Measurements from ENCODE around the gene ETS1. TPM values are rescaled to one million over a fixed set of nuclear protein-coding genes. Genes with fewer than 3 reads are reported as not detected.

ETS1 gene
- 1,033 TPM for total RNA-seq
- 100 to 1,000 TPM; 489 to 636 (median 541) TPM for polyA plus RNA-seq

GRCh38 chr11:128587415-128587814 lies at the start of gene ETS1:
TSS of gene ETS1 (minus strand) at chr11:128587558. CDS start at chr11:128573130, 14,428 bp downstream.
- peaks cover 0 to 3% (median 0%) of the 10 kb centered on the region in 7 donors for H3K9me3 Mint-ChIP-seq
- ATAC-seq (ENCODE audit: low read depth in 2 of 2) (no peak), DNase-seq (no peak)
- Histone ChIP-seq H3K36me3 (ENCODE audit: control insufficient read depth, insufficient read depth, low read length) (no peaks in the 10 kb centered on the region), H3K4me3 (ENCODE audit: low read depth, low read length) (no peak within 1 kb of the TSS), H3K4me1 (ENCODE audit: control insufficient read depth, insufficient read depth, low read length, poor library complexity, severe bottlenecking) (peaks cover 3% of the 10 kb centered on the region), H3K9me3 (ENCODE audit: control insufficient read depth in 2 of 2, low read length in 2 of 2) (no peaks in the 10 kb centered on the region), H3K27ac (ENCODE audit: insufficient read depth, low read length, poor library complexity, severe bottlenecking) (no peak within 1 kb of the TSS), H3K27me3 (ENCODE audit: control insufficient read depth, insufficient read depth, low read length) (no peaks in the 10 kb centered on the region)
- peaks cover 10% of the 10 kb centered on the region for H3K27me3 Mint-ChIP-seq
- H3K4me3 Mint-ChIP-seq = no peak within 1 kb of the TSS
- H3K4me1 Mint-ChIP-seq = peaks cover under 1 to 30% (median 26%) of the 10 kb centered on the region in 4 donors
- no peaks in the 10 kb centered on the region for H3K36me3 Mint-ChIP-seq
- peak within 1 kb of the TSS in 1 of 3 donors; percentile 97 for H3K27ac Mint-ChIP-seq

GRCh38 chr11:128634395-128634794 lies 47.0 kb upstream of the ETS1 start:
- peaks cover 13% of the 10 kb centered on the region for H3K27me3 Mint-ChIP-seq
- no peak overlapping the region for H3K4me3 Mint-ChIP-seq
- H3K9me3 ChIP-seq (ENCODE audit: control insufficient read depth in 2 of 2, low read length in 2 of 2) = no peaks in the 10 kb centered on the region
- no peaks in the 10 kb centered on the region for H3K36me3 Mint-ChIP-seq
- no peaks in the 10 kb centered on the region for H3K27me3 ChIP-seq (ENCODE audit: control insufficient read depth, insufficient read depth, low read length)
- ATAC-seq (ENCODE audit: low read depth in 2 of 2) = no peak
- H3K4me3 ChIP-seq (ENCODE audit: low read depth, low read length) = no peak overlapping the region
- H3K9me3 Mint-ChIP-seq = peaks cover 0 to 1% (median 0%) of the 10 kb centered on the region in 7 donors
- peaks cover 18% of the 10 kb centered on the region for H3K4me1 ChIP-seq (ENCODE audit: control insufficient read depth, insufficient read depth, low read length, poor library complexity, severe bottlenecking)
- no peaks in the 10 kb centered on the region for H3K36me3 ChIP-seq (ENCODE audit: control insufficient read depth, insufficient read depth, low read length)
- peak overlapping the region in 1 of 3 donors; percentile 87 for H3K27ac Mint-ChIP-seq
- peak in 1 of 3 donors; percentile 12 for DNase-seq
- no peak overlapping the region for H3K27ac ChIP-seq (ENCODE audit: insufficient read depth, low read length, poor library complexity, severe bottlenecking)
- peaks cover 9 to 34% (median 24%) of the 10 kb centered on the region in 4 donors for H3K4me1 Mint-ChIP-seq

GRCh38 chr11:128633384-128633965 lies 46.1 kb upstream of the ETS1 start:
- H3K4me1 Mint-ChIP-seq = peaks cover 15 to 43% (median 33%) of the 10 kb centered on the region in 4 donors
- Histone ChIP-seq H3K9me3 (ENCODE audit: control insufficient read depth in 2 of 2, low read length in 2 of 2) (no peaks in the 10 kb centered on the region), H3K27me3 (ENCODE audit: control insufficient read depth, insufficient read depth, low read length) (no peaks in the 10 kb centered on the region), H3K4me1 (ENCODE audit: control insufficient read depth, insufficient read depth, low read length, poor library complexity, severe bottlenecking) (peaks cover 27% of the 10 kb centered on the region), H3K4me3 (ENCODE audit: low read depth, low read length) (no peak overlapping the region), H3K27ac (ENCODE audit: insufficient read depth, low read length, poor library complexity, severe bottlenecking) (no peak overlapping the region), H3K36me3 (ENCODE audit: control insufficient read depth, insufficient read depth, low read length) (no peaks in the 10 kb centered on the region)
- H3K4me3 Mint-ChIP-seq = no peak overlapping the region
- ATAC-seq (ENCODE audit: low read depth in 2 of 2) (no peak), DNase-seq (no peak)
- H3K27me3 Mint-ChIP-seq = peaks cover 9% of the 10 kb centered on the region
- H3K27ac Mint-ChIP-seq = peak overlapping the region in 1 of 3 donors; percentile 2
- peaks cover 0 to 1% (median 0%) of the 10 kb centered on the region in 7 donors for H3K9me3 Mint-ChIP-seq
- no peaks in the 10 kb centered on the region for H3K36me3 Mint-ChIP-seq

GRCh38 chr11:128632141-128632791 lies 44.9 kb upstream of the ETS1 start:
- Mint-ChIP-seq H3K9me3 (no peaks in the 10 kb centered on the region), H3K4me3 (peak overlapping the region in 2 of 4 donors; percentile 21 to 34), H3K36me3 (no peaks in the 10 kb centered on the region), H3K27ac (peak overlapping the region in 2 of 3 donors; percentile 67 to 83), H3K27me3 (peaks cover 5% of the 10 kb centered on the region), H3K4me1 (peaks cover 22 to 50% (median 40%) of the 10 kb centered on the region in 4 donors)
- H3K36me3 ChIP-seq (ENCODE audit: control insufficient read depth, insufficient read depth, low read length) = no peaks in the 10 kb centered on the region
- no peak overlapping the region for H3K27ac ChIP-seq (ENCODE audit: insufficient read depth, low read length, poor library complexity, severe bottlenecking)
- H3K4me3 ChIP-seq (ENCODE audit: low read depth, low read length) = no peak overlapping the region
- peak in 2 of 3 donors; percentile 55 to 74 for DNase-seq
- H3K4me1 ChIP-seq (ENCODE audit: control insufficient read depth, insufficient read depth, low read length, poor library complexity, severe bottlenecking) = peaks cover 39% of the 10 kb centered on the region
- no peaks in the 10 kb centered on the region for H3K9me3 ChIP-seq (ENCODE audit: control insufficient read depth in 2 of 2, low read length in 2 of 2)
- ATAC-seq (ENCODE audit: low read depth in 2 of 2) = peak; percentile 21 to 30
- H3K27me3 ChIP-seq (ENCODE audit: control insufficient read depth, insufficient read depth, low read length) = no peaks in the 10 kb centered on the region

GRCh38 chr11:128630367-128631230 lies 43.2 kb upstream of the ETS1 start:
- Mint-ChIP-seq H3K27me3 (peaks cover 1% of the 10 kb centered on the region), H3K4me3 (peak overlapping the region; percentile 32 to 80 (median 74)), H3K27ac (peak overlapping the region; percentile 90 to 100 (median 97)), H3K4me1 (peaks cover 30 to 66% (median 54%) of the 10 kb centered on the region in 4 donors), H3K9me3 (no peaks in the 10 kb centered on the region), H3K36me3 (no peaks in the 10 kb centered on the region)
- Histone ChIP-seq H3K9me3 (ENCODE audit: control insufficient read depth in 2 of 2, low read length in 2 of 2) (no peaks in the 10 kb centered on the region), H3K36me3 (ENCODE audit: control insufficient read depth, insufficient read depth, low read length) (no peaks in the 10 kb centered on the region), H3K27me3 (ENCODE audit: control insufficient read depth, insufficient read depth, low read length) (no peaks in the 10 kb centered on the region), H3K27ac (ENCODE audit: insufficient read depth, low read length, poor library complexity, severe bottlenecking) (peak overlapping the region; percentile 87), H3K4me3 (ENCODE audit: low read depth, low read length) (peak overlapping the region; percentile 51), H3K4me1 (ENCODE audit: control insufficient read depth, insufficient read depth, low read length, poor library complexity, severe bottlenecking) (peaks cover 56% of the 10 kb centered on the region)
- ATAC-seq (ENCODE audit: low read depth in 2 of 2) = peak; percentile 63 to 67
- DNase-seq = peak; percentile 78 to 94 (median 88)

GRCh38 chr11:128629516-128630106 lies 42.3 kb upstream of the ETS1 start:
- Mint-ChIP-seq H3K4me1 (peaks cover 38 to 76% (median 63%) of the 10 kb centered on the region in 4 donors), H3K27ac (peak overlapping the region; percentile 90 to 100 (median 97)), H3K4me3 (peak overlapping the region; percentile 32 to 84 (median 78)), H3K9me3 (no peaks in the 10 kb centered on the region), H3K36me3 (no peaks in the 10 kb centered on the region), H3K27me3 (no peaks in the 10 kb centered on the region)
- H3K36me3 ChIP-seq (ENCODE audit: control insufficient read depth, insufficient read depth, low read length) = no peaks in the 10 kb centered on the region
- peak overlapping the region; percentile 87 for H3K27ac ChIP-seq (ENCODE audit: insufficient read depth, low read length, poor library complexity, severe bottlenecking)
- DNase-seq (peak in 1 of 3 donors; percentile 44), ATAC-seq (ENCODE audit: low read depth in 2 of 2) (no peak)
- no peaks in the 10 kb centered on the region for H3K27me3 ChIP-seq (ENCODE audit: control insufficient read depth, insufficient read depth, low read length)
- H3K4me3 ChIP-seq (ENCODE audit: low read depth, low read length) = peak overlapping the region; percentile 51
- H3K4me1 ChIP-seq (ENCODE audit: control insufficient read depth, insufficient read depth, low read length, poor library complexity, severe bottlenecking) = peaks cover 66% of the 10 kb centered on the region
- no peaks in the 10 kb centered on the region for H3K9me3 ChIP-seq (ENCODE audit: control insufficient read depth in 2 of 2, low read length in 2 of 2)

GRCh38 chr11:128628686-128629085 lies 41.3 kb upstream of the ETS1 start:
- peak overlapping the region; percentile 87 for H3K27ac ChIP-seq (ENCODE audit: insufficient read depth, low read length, poor library complexity, severe bottlenecking)
- Mint-ChIP-seq H3K36me3 (no peaks in the 10 kb centered on the region), H3K4me3 (peak overlapping the region; percentile 32 to 84 (median 78)), H3K9me3 (no peaks in the 10 kb centered on the region), H3K27me3 (no peaks in the 10 kb centered on the region), H3K4me1 (peaks cover 40 to 85% (median 71%) of the 10 kb centered on the region in 4 donors), H3K27ac (peak overlapping the region; percentile 90 to 100 (median 97))
- H3K9me3 ChIP-seq (ENCODE audit: control insufficient read depth in 2 of 2, low read length in 2 of 2) = no peaks in the 10 kb centered on the region
- no peaks in the 10 kb centered on the region for H3K36me3 ChIP-seq (ENCODE audit: control insufficient read depth, insufficient read depth, low read length)
- peak overlapping the region; percentile 51 for H3K4me3 ChIP-seq (ENCODE audit: low read depth, low read length)
- peak in 2 of 3 donors; percentile 54 to 85 for DNase-seq
- ATAC-seq (ENCODE audit: low read depth in 2 of 2) = peak; percentile 54 to 62
- H3K4me1 ChIP-seq (ENCODE audit: control insufficient read depth, insufficient read depth, low read length, poor library complexity, severe bottlenecking) = peaks cover 75% of the 10 kb centered on the region
- H3K27me3 ChIP-seq (ENCODE audit: control insufficient read depth, insufficient read depth, low read length) = no peaks in the 10 kb centered on the region

Measured in CD4-positive, CD25-positive, alpha-beta regulatory T cell (primary cell).